ENCODE measurements around the gene ATXN8OS. TPM values are rescaled to one million over a fixed set of nuclear protein-coding genes. Genes with fewer than 3 reads are reported as not detected.

Gene ATXN8OS
- total RNA-seq, result not detected in 2 replicates

GRCh38 chr13:70107498-70108281 is at the start of gene ATXN8OS:
Gene ATXN8OS (plus strand): TSS chr13:70107826.

GRCh38 chr13:70108356-70109105 is 905 bp downstream of the ATXN8OS start, which contains the start of gene KLHL1:
Gene KLHL1 (minus strand): TSS chr13:70108452. CDS start chr13:70107699, 753 bp downstream.

Other genes with a start within 250 kb of the ATXN8OS start
- gene KLHL1, start 626 bp downstream of the ATXN8OS start, total RNA-seq, result not detected in 2 replicates

Data from dermis lymphatic vessel endothelial cell (primary cell).